Stimulated activated CD4-positive, alpha-beta T cell treated with anti-CD3 and anti-CD28 coated beads, Interleukin-2, amount 100 ng/mL, for 24 hours (primary cell): ENCODE data around the gene ZNF277.
A peak's percentile ranks its signal among the peaks of the same experiment; 100 is the strongest.

Experiments
- DNase-seq, 2 donors: peaks; one replicate each; pipeline ENCODE4 v3.0.0-alpha.2; 2020

The ZNF277 gene

GRCh38 chr7:112206238-112206990 lies at the start of gene ZNF277, which contains the start of gene DOCK4:
ZNF277 (plus strand) TSS chr7:112206695; CDS start chr7:112206717, 22 bp downstream.
DOCK4 (minus strand) TSS chr7:112206399; CDS start chr7:112206138, 261 bp downstream.
- peak; percentile 99 to 100 for DNase-seq

GRCh38 chr7:112157072-112157471 lies 49.4 kb upstream of the ZNF277 start:
- no peak for DNase-seq

- no peak for DNase-seq
These were observed 47.1 kb upstream of the ZNF277 start for GRCh38 chr7:112159351-112159750.

GRCh38 chr7:112160130-112160770 lies 46.2 kb upstream of the ZNF277 start:
- no peak for DNase-seq

GRCh38 chr7:112160771-112161150 lies 45.7 kb upstream of the ZNF277 start:
- DNase-seq: no peak

- no peak for DNase-seq
These were observed 45.0 kb upstream of the ZNF277 start for GRCh38 chr7:112161253-112162141.

- DNase-seq: no peak
These were observed 44.2 kb upstream of the ZNF277 start for GRCh38 chr7:112162142-112162766.

- DNase-seq: no peak
These were observed 43.5 kb upstream of the ZNF277 start for GRCh38 chr7:112162784-112163506.

- DNase-seq: no peak
These were observed 39.3 kb upstream of the ZNF277 start for GRCh38 chr7:112167147-112167546.

GRCh38 chr7:112168915-112169314 lies 37.6 kb upstream of the ZNF277 start:
- no peak for DNase-seq

- DNase-seq: no peak
These were observed 34.8 kb upstream of the ZNF277 start for GRCh38 chr7:112171673-112172072.

- no peak for DNase-seq
These were observed 33.5 kb upstream of the ZNF277 start for GRCh38 chr7:112172870-112173567.

- no peak for DNase-seq
These were observed 33.0 kb upstream of the ZNF277 start for GRCh38 chr7:112173568-112173905.

- no peak for DNase-seq
These were observed 32.3 kb upstream of the ZNF277 start for GRCh38 chr7:112174192-112174591.

- DNase-seq: no peak
These were observed 30.3 kb upstream of the ZNF277 start for GRCh38 chr7:112176241-112176640.

GRCh38 chr7:112176693-112177415 lies 29.6 kb upstream of the ZNF277 start:
- DNase-seq: no peak

GRCh38 chr7:112180223-112180622 lies 26.3 kb upstream of the ZNF277 start:
- DNase-seq: no peak

- no peak for DNase-seq
These were observed 23.7 kb upstream of the ZNF277 start for GRCh38 chr7:112182749-112183148.

GRCh38 chr7:112183266-112183665 lies 23.2 kb upstream of the ZNF277 start:
- DNase-seq: no peak

GRCh38 chr7:112184455-112184854 lies 22.0 kb upstream of the ZNF277 start:
- DNase-seq: no peak
